Neural cell (in vitro differentiated cells): Measurements from ENCODE around the gene RYR2. TPM values are rescaled to one million over a fixed set of nuclear protein-coding genes. Genes with fewer than 3 reads are reported as not detected.

Source experiments
- H2AFZ ChIP-seq: fragments of 200-600, 300-800 bp; sonication (generic), shearing (Covaris generic); 2 replicates; pipeline ENCODE4 v1.6.0; 2014; ENCODE audit warnings: low read depth, mild to moderate bottlenecking, antibody characterized with exemption, low read length, moderate library complexity
- H3F3A ChIP-seq: fragments of 200-600 bp; shearing (Covaris generic); 2 replicates; pipeline ENCODE4 v1.6.1; 2016; ENCODE audit warnings: mild to moderate bottlenecking, moderate library complexity, mixed read lengths, antibody characterized with exemption, low read length; ENCODE audit not compliant: insufficient read depth, poor library complexity, severe bottlenecking
- H3K27ac ChIP-seq: fragments of 200-600, 300-800 bp; sonication (generic), shearing (Covaris generic); 2 replicates; pipeline ENCODE4 v1.5.1; 2014; ENCODE audit warnings: mild to moderate bottlenecking, low read length, moderate library complexity
- H3K27me3 ChIP-seq: fragments of 300-800, 200-600 bp; sonication (generic), shearing (Covaris generic); 2 replicates; pipeline ENCODE4 v1.6.0; 2014; ENCODE audit warnings: mild to moderate bottlenecking, low read depth, low read length, moderate library complexity; ENCODE audit not compliant: insufficient read depth
- H3K36me3 ChIP-seq: fragments of 300-800, 200-600 bp; sonication (generic), shearing (Covaris generic); 2 replicates; pipeline ENCODE4 v1.5.1; 2014; ENCODE audit warnings: mild to moderate bottlenecking, antibody characterized with exemption, low read length, moderate library complexity; ENCODE audit not compliant: insufficient read depth
- H3K4me2 ChIP-seq: fragments of 300-800, 200-600 bp; sonication (generic), shearing (Covaris generic); 2 replicates; pipeline ENCODE4 v1.6.0; 2014; ENCODE audit warnings: mild to moderate bottlenecking, low read length
- H3K4me3 ChIP-seq: fragments of 300-800, 200-600 bp; sonication (generic), shearing (Covaris generic); 2 replicates; pipeline ENCODE4 v1.5.1; 2014; ENCODE audit warnings: mild to moderate bottlenecking, low read length, moderate library complexity
- H3K79me2 ChIP-seq: fragments of 200-600 bp; shearing (Covaris generic); replicated peaks from 2 replicates; pipeline ENCODE4 v1.6.0; 2014; ENCODE audit warnings: mild to moderate bottlenecking, low read length, moderate library complexity; ENCODE audit not compliant: insufficient read depth
- H3K9ac ChIP-seq: fragments of 300-800, 200-600 bp; sonication (generic), shearing (Covaris generic); 2 replicates; pipeline ENCODE4 v1.6.1; 2016; ENCODE audit warnings: mild to moderate bottlenecking, low read length, mixed read lengths
- H3K9me2 ChIP-seq: fragments of 200-600 bp; shearing (Covaris generic); 2 replicates; pipeline ENCODE4 v1.6.1; 2016; ENCODE audit warnings: mild to moderate bottlenecking, low read length, mixed read lengths; ENCODE audit not compliant: insufficient read depth
- H3K9me3 ChIP-seq: fragments of 200-600, 300-800 bp; sonication (generic), shearing (Covaris generic); 2 replicates; pipeline ENCODE4 v1.6.1; 2016; ENCODE audit warnings: mild to moderate bottlenecking, mixed run types, low read length, moderate library complexity, mixed read lengths
- H4K20me1 ChIP-seq: fragments of 200-600 bp; shearing (Covaris generic); 2 replicates; pipeline ENCODE4 v1.6.1; 2016; ENCODE audit warnings: mild to moderate bottlenecking, mixed run types; ENCODE audit not compliant: insufficient read depth
- EP300 ChIP-seq: fragments of 450-650 bp; conservative IDR thresholded peaks from 2 replicates; pipeline ENCODE4 v1.6.1; 2014; ENCODE audit warnings: antibody characterized with exemption, mild to moderate bottlenecking, moderate library complexity; ENCODE audit not compliant: poor library complexity, severe bottlenecking
- EZH2 ChIP-seq: fragments of 200-600, 300-800 bp; shearing (Covaris generic), sonication (generic); IDR thresholded peaks from 2 replicates; pipeline ENCODE4 v1.6.1; 2014; ENCODE audit warnings: antibody characterized with exemption, low read length, borderline replicate concordance, mild to moderate bottlenecking; ENCODE audit not compliant: insufficient read depth, poor library complexity, severe bottlenecking
- MXI1 ChIP-seq: fragments of 450-650 bp; conservative IDR thresholded peaks from 2 replicates; pipeline ENCODE4 v1.6.1; 2014; ENCODE audit warnings: antibody characterized with exemption, mild to moderate bottlenecking; ENCODE audit not compliant: poor library complexity, severe bottlenecking
- POLR2AphosphoS5 ChIP-seq: IDR thresholded peaks from 2 replicates; pipeline ENCODE4 v1.6.1; 2012
- RAD21 ChIP-seq: fragments of 450-650 bp; conservative IDR thresholded peaks from 2 replicates; pipeline ENCODE4 v1.6.1; 2014; ENCODE audit warnings: antibody characterized with exemption, mild to moderate bottlenecking, moderate library complexity
- SMC3 ChIP-seq: fragments of 450-650 bp; conservative IDR thresholded peaks from 2 replicates; pipeline ENCODE4 v1.6.1; 2014; ENCODE audit warnings: antibody characterized with exemption, mild to moderate bottlenecking, moderate library complexity; ENCODE audit not compliant: poor library complexity
- TAF1 ChIP-seq: IDR thresholded peaks from 2 replicates; pipeline ENCODE4 v1.6.1; 2012; ENCODE audit warnings: low read depth
- polyA plus RNA-seq: library from polyadenylated mRNA; depleted of rRNA; stranded (reverse); fragments of >200 nt; gene quantifications from 2 replicates; pipeline ENCODE4 v1.2.3, GENCODE V29; 2014
- TF ChIP-seq, protein P1 (sequence below): fragments of 450-650 bp; IDR thresholded peaks from 2 replicates; pipeline ENCODE4 v1.5.1; 2014; ENCODE audit warnings: antibody characterized with exemption, mild to moderate bottlenecking, moderate library complexity; ENCODE audit not compliant: poor library complexity, severe bottlenecking
- TF ChIP-seq, protein P2 (sequence below): IDR thresholded peaks from 2 replicates; pipeline ENCODE4 v1.6.1; 2012; ENCODE audit warnings: borderline replicate concordance

RYR2 gene
- polyA plus RNA-seq, 1 donor from 2014 or later = 3.8 TPM

DNA sequence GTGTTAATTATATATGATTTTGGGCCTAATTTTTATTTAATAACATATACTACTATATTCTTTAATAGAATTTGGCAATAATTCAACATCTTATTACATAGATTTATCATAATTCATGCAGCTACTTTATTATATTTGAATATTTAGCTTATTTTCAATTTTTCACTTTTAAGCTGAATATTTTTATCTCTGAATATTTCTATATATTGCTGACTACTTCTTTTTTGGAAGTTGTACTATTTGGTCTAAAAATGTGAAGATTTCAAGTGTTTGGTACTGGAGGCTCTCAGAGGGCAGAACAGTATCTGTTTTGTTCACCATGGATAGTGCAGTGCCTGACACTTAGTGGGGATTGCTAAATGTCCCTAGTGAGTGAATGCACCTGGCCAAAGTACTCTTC, 389.5 kb downstream of the RYR2 start:
- Histone ChIP-seq H3K9me3 (no peaks in the 10 kb centered on the region), H3K4me3 (no peak overlapping the region), H4K20me1 (no peaks in the 10 kb centered on the region), H3K79me2 (no peaks in the 10 kb centered on the region), H3K27me3 (no peaks in the 10 kb centered on the region), H3K27ac (no peak overlapping the region), H3K4me2 (no peak overlapping the region), H2AFZ (no peak overlapping the region), H3K9me2 (no peaks in the 10 kb centered on the region), H3F3A (no peaks in the 10 kb centered on the region), H3K36me3 (no peaks in the 10 kb centered on the region), H3K9ac (no peak overlapping the region)
- no peak for TF ChIP-seq MXI1
- TF ChIP-seq, protein P1, sequence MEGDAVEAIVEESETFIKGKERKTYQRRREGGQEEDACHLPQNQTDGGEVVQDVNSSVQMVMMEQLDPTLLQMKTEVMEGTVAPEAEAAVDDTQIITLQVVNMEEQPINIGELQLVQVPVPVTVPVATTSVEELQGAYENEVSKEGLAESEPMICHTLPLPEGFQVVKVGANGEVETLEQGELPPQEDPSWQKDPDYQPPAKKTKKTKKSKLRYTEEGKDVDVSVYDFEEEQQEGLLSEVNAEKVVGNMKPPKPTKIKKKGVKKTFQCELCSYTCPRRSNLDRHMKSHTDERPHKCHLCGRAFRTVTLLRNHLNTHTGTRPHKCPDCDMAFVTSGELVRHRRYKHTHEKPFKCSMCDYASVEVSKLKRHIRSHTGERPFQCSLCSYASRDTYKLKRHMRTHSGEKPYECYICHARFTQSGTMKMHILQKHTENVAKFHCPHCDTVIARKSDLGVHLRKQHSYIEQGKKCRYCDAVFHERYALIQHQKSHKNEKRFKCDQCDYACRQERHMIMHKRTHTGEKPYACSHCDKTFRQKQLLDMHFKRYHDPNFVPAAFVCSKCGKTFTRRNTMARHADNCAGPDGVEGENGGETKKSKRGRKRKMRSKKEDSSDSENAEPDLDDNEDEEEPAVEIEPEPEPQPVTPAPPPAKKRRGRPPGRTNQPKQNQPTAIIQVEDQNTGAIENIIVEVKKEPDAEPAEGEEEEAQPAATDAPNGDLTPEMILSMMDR = no peak
- TF ChIP-seq POLR2AphosphoS5 = no peak
- no peak for TF ChIP-seq TAF1
- no peak for TF ChIP-seq EZH2
- TF ChIP-seq, protein P2, sequence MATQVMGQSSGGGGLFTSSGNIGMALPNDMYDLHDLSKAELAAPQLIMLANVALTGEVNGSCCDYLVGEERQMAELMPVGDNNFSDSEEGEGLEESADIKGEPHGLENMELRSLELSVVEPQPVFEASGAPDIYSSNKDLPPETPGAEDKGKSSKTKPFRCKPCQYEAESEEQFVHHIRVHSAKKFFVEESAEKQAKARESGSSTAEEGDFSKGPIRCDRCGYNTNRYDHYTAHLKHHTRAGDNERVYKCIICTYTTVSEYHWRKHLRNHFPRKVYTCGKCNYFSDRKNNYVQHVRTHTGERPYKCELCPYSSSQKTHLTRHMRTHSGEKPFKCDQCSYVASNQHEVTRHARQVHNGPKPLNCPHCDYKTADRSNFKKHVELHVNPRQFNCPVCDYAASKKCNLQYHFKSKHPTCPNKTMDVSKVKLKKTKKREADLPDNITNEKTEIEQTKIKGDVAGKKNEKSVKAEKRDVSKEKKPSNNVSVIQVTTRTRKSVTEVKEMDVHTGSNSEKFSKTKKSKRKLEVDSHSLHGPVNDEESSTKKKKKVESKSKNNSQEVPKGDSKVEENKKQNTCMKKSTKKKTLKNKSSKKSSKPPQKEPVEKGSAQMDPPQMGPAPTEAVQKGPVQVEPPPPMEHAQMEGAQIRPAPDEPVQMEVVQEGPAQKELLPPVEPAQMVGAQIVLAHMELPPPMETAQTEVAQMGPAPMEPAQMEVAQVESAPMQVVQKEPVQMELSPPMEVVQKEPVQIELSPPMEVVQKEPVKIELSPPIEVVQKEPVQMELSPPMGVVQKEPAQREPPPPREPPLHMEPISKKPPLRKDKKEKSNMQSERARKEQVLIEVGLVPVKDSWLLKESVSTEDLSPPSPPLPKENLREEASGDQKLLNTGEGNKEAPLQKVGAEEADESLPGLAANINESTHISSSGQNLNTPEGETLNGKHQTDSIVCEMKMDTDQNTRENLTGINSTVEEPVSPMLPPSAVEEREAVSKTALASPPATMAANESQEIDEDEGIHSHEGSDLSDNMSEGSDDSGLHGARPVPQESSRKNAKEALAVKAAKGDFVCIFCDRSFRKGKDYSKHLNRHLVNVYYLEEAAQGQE = no peak
- TF ChIP-seq SMC3 = no peak
- no peak for TF ChIP-seq RAD21
- no peak for TF ChIP-seq EP300

DNA sequence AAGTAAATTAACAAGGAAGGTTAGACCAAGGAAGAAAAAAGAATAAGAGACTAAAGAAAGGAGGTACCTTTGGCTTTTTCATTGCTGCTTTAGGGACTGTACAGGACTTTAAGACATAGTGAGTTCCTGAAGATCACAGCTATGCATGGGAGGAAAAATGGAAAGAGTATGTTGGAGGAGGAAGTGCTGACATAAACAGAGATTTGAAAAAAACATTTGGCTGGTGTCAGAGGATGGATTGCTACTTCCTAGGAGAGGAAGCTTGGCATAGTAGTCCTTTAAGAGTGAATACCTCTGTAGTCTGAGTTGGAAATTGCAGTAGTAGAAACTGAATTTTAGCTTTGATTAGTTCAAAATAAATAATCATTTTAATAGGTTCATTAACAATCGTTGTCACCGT, 398.4 kb downstream of the RYR2 start:
- Histone ChIP-seq H3K4me2 (no peak overlapping the region), H3K36me3 (no peaks in the 10 kb centered on the region), H3K79me2 (no peaks in the 10 kb centered on the region), H3K9ac (no peak overlapping the region), H3K9me3 (no peaks in the 10 kb centered on the region), H4K20me1 (no peaks in the 10 kb centered on the region), H3F3A (no peaks in the 10 kb centered on the region), H3K4me3 (no peak overlapping the region), H3K27me3 (no peaks in the 10 kb centered on the region), H3K27ac (no peak overlapping the region), H3K9me2 (no peaks in the 10 kb centered on the region), H2AFZ (no peak overlapping the region)
- no peak for TF ChIP-seq TAF1
- TF ChIP-seq RAD21 = no peak
- TF ChIP-seq SMC3 = no peak
- TF ChIP-seq EZH2 = no peak
- TF ChIP-seq, protein P1 = no peak
- TF ChIP-seq EP300 = no peak
- TF ChIP-seq POLR2AphosphoS5 = no peak
- TF ChIP-seq MXI1 = no peak
